Thymus (tissue), 11 donors: Measurements from ENCODE around the gene MTRR. TPM values are rescaled to one million over a fixed set of nuclear protein-coding genes. Genes with fewer than 3 reads are reported as not detected.

ENCODE experiments used
- DNase-seq, 9 donors: peaks; one replicate each; pipeline ENCODE4 v3.0.0-alpha.2; 2013; ENCODE audit warnings: low spot score in 9 of 9, low read depth in 6 of 9, missing footprints in 1 of 9
- H3K27ac ChIP-seq, 2 donors: one replicate each; pipeline ENCODE4 v1.5.1; 2013; ENCODE audit warnings: control low read depth in 1 of 2, low read depth in 1 of 2, low read length in 1 of 2, mild to moderate bottlenecking in 1 of 2, moderate library complexity in 1 of 2
- H3K27me3 ChIP-seq, 2 donors: one replicate each; pipeline ENCODE4 v1.5.1; 2013; ENCODE audit warnings: low read length in 1 of 2; ENCODE audit not compliant: control insufficient read depth in 2 of 2, insufficient read depth in 1 of 2
- H3K36me3 ChIP-seq, 2 donors: one replicate each; pipeline ENCODE4 v1.5.1; 2013; ENCODE audit warnings: low read length in 1 of 2, mild to moderate bottlenecking in 1 of 2, moderate library complexity in 1 of 2; ENCODE audit not compliant: control insufficient read depth in 2 of 2, insufficient read depth in 2 of 2
- H3K4me1 ChIP-seq, 2 donors: one replicate each; pipeline ENCODE4 v1.5.1; 2013; ENCODE audit warnings: low read length in 2 of 2; ENCODE audit not compliant: control insufficient read depth in 2 of 2, insufficient read depth in 2 of 2
- H3K4me3 ChIP-seq, 2 donors: one replicate each; pipeline ENCODE4 v1.5.1; 2013; ENCODE audit warnings: low read length in 2 of 2, control low read depth in 1 of 2, mild to moderate bottlenecking in 1 of 2
- H3K9me3 ChIP-seq, 2 donors: one replicate each; pipeline ENCODE4 v1.5.1; 2013; ENCODE audit warnings: low read length in 1 of 2, mild to moderate bottlenecking in 1 of 2; ENCODE audit not compliant: control insufficient read depth in 2 of 2, insufficient read depth in 1 of 2
- WGBS: extraction: QIAGEN DNeasy Blood & Tissue Kit; methylation state at CpG from one replicate; pipeline ENCODE4 v1.1.7; 2013; 5-methylcytosine and 5-hydroxymethylcytosine counted together
- polyA plus RNA-seq: library from polyadenylated mRNA; stranded (reverse); fragments of 200-250 nt; gene quantifications from one replicate; pipeline ENCODE4 v1.2.3, GENCODE V29; 2013
- total RNA-seq: library from RNA; stranded (reverse); fragments of 120-200 nt; gene quantifications from one replicate; pipeline ENCODE4 v1.2.4, GENCODE V29; 2013
- donor health status: healthy.

The MTRR gene
- total and polyA plus RNA-seq, 2 donors: 26.8 to 30.0 TPM

GRCh38 chr5:7837403-7837802 is 31.5 kb upstream of the MTRR start:
- Histone ChIP-seq H3K9me3 (no peaks in the 10 kb centered on the region), H3K4me1 (no peaks in the 10 kb centered on the region), H3K27ac (no peak overlapping the region), H3K4me3 (no peak overlapping the region), H3K36me3 (no peaks in the 10 kb centered on the region), H3K27me3 (no peaks in the 10 kb centered on the region)
- 86% methylated on average over 3 of the region's 3 CpGs for WGBS
- DNase-seq: no peak

- no peak for DNase-seq
- H3K9me3 ChIP-seq: no peaks in the 10 kb centered on the region
- H3K36me3 ChIP-seq: no peaks in the 10 kb centered on the region
- H3K27me3 ChIP-seq: peaks cover 2 to 4% of the 10 kb centered on the region in 2 donors
- no peak overlapping the region for H3K27ac ChIP-seq
- H3K4me3 ChIP-seq: no peak overlapping the region
- WGBS: 84% methylated on average over 2 of the region's 2 CpGs
- no peaks in the 10 kb centered on the region for H3K4me1 ChIP-seq
Observed at GRCh38 chr5:7842531-7842930, 26.4 kb upstream of the MTRR start.

- Histone ChIP-seq H3K9me3 (no peaks in the 10 kb centered on the region), H3K4me1 (peaks cover 2 to 5% of the 10 kb centered on the region in 2 donors), H3K27me3 (peaks cover 17 to 23% of the 10 kb centered on the region in 2 donors), H3K27ac (no peak overlapping the region), H3K36me3 (no peaks in the 10 kb centered on the region), H3K4me3 (no peak overlapping the region)
- DNase-seq: no peak
Observed at GRCh38 chr5:7844901-7845300, 24.0 kb upstream of the MTRR start.

GRCh38 chr5:7845557-7845956 is 23.4 kb upstream of the MTRR start:
- no peak overlapping the region for H3K27ac ChIP-seq
- no peaks in the 10 kb centered on the region for H3K9me3 ChIP-seq
- H3K36me3 ChIP-seq: no peaks in the 10 kb centered on the region
- peaks cover 23 to 28% of the 10 kb centered on the region in 2 donors for H3K27me3 ChIP-seq
- peaks cover 2 to 7% of the 10 kb centered on the region in 2 donors for H3K4me1 ChIP-seq
- WGBS: 97% methylated on average over 7 of the region's 7 CpGs
- H3K4me3 ChIP-seq: no peak overlapping the region
- no peak for DNase-seq

- Histone ChIP-seq H3K27ac (no peak overlapping the region), H3K36me3 (no peaks in the 10 kb centered on the region), H3K27me3 (peaks cover 28 to 35% of the 10 kb centered on the region in 2 donors), H3K4me3 (no peak overlapping the region), H3K4me1 (peaks cover 2 to 7% of the 10 kb centered on the region in 2 donors), H3K9me3 (peaks cover 2 to 4% of the 10 kb centered on the region in 2 donors)
- no peak for DNase-seq
- 96% methylated on average over 5 of the region's 5 CpGs for WGBS
Observed at GRCh38 chr5:7846327-7846726, 22.6 kb upstream of the MTRR start.

GRCh38 chr5:7848296-7848695 is 20.7 kb upstream of the MTRR start:
- H3K4me3 ChIP-seq: no peak overlapping the region
- no peak overlapping the region for H3K27ac ChIP-seq
- peaks cover 2 to 4% of the 10 kb centered on the region in 2 donors for H3K9me3 ChIP-seq
- WGBS: 87% methylated on average over 2 of the region's 2 CpGs
- H3K4me1 ChIP-seq: peaks cover 2 to 7% of the 10 kb centered on the region in 2 donors
- no peaks in the 10 kb centered on the region for H3K36me3 ChIP-seq
- peaks cover 33 to 47% of the 10 kb centered on the region in 2 donors for H3K27me3 ChIP-seq
- no peak for DNase-seq

- 3% methylated on average over 44 of the region's 44 CpGs for WGBS
- Histone ChIP-seq H3K9me3 (peaks cover 3 to 4% of the 10 kb centered on the region in 2 donors), H3K4me1 (peaks cover 2 to 7% of the 10 kb centered on the region in 2 donors), H3K27me3 (peaks cover 33 to 51% of the 10 kb centered on the region in 2 donors), H3K27ac (no peak overlapping the region), H3K36me3 (no peaks in the 10 kb centered on the region), H3K4me3 (peak overlapping the region; percentile 13 to 53)
- peak in 1 of 9 donors; percentile 10 for DNase-seq
Observed at GRCh38 chr5:7849681-7850394, 19.1 kb upstream of the MTRR start.

GRCh38 chr5:7850395-7851239 is 18.3 kb upstream of the MTRR start, which contains the start of gene CFAP90:
CFAP90 (minus strand) TSS chr5:7851133; CDS start chr5:7851021, 112 bp downstream.
- peak in 2 of 9 donors; percentile 18 to 19 for DNase-seq
- Histone ChIP-seq H3K4me1 (peaks cover 2 to 7% of the 10 kb centered on the region in 2 donors), H3K27me3 (peaks cover 33 to 51% of the 10 kb centered on the region in 2 donors), H3K9me3 (peaks cover 3 to 4% of the 10 kb centered on the region in 2 donors), H3K4me3 (peak within 1 kb of the TSS; percentile 13 to 53), H3K27ac (no peak within 1 kb of the TSS), H3K36me3 (no peaks in the 10 kb centered on the region)
- 2% methylated on average over 76 of the region's 76 CpGs for WGBS

GRCh38 chr5:7851240-7851592 is 17.7 kb upstream of the MTRR start:
- no peak for DNase-seq
- no peak overlapping the region for H3K27ac ChIP-seq
- H3K4me3 ChIP-seq: peak overlapping the region; percentile 8 to 53
- peaks cover 33 to 51% of the 10 kb centered on the region in 2 donors for H3K27me3 ChIP-seq
- no peaks in the 10 kb centered on the region for H3K36me3 ChIP-seq
- H3K4me1 ChIP-seq: peaks cover 2 to 7% of the 10 kb centered on the region in 2 donors
- peaks cover 3 to 4% of the 10 kb centered on the region in 2 donors for H3K9me3 ChIP-seq
- whole genome bisulfite sequencing: 66% methylated on average over 16 of the region's 16 CpGs
